OCI-LY3 (cell line): Measurements from ENCODE around the gene MIR17HG.

Experiments used
- H2AFZ ChIP-seq: fragments of 200-600, 300-600 bp; shearing (Covaris generic); 2 replicates; pipeline ENCODE4 v1.6.0; 2014; ENCODE audit warnings: antibody characterized with exemption, low read depth, low read length
- H3K27ac ChIP-seq: fragments of 200-600, 300-600 bp; sonication (generic); 2 replicates; pipeline ENCODE4 v1.5.1; 2014; ENCODE audit warnings: mild to moderate bottlenecking, low read length, moderate library complexity, mixed read lengths
- H3K27me3 ChIP-seq: fragments of 200-600, 300-600 bp; sonication (generic); 2 replicates; pipeline ENCODE4 v1.6.1; 2014; ENCODE audit warnings: low read depth, low read length, mixed read lengths
- H3K36me3 ChIP-seq: fragments of 200-600, 300-600 bp; sonication (generic); replicated peaks from 2 replicates; pipeline ENCODE3; 2014; ENCODE audit warnings: low read depth, low read length, mixed read lengths
- H3K4me1 ChIP-seq: fragments of 300-600, 200-600 bp; sonication (generic); 2 replicates; pipeline ENCODE4 v1.6.1; 2014; ENCODE audit warnings: low read length, mixed read lengths
- H3K4me2 ChIP-seq: fragments of 200-600, 300-600 bp; sonication (generic); 2 replicates; pipeline ENCODE4 v1.6.1; 2014; ENCODE audit warnings: low read length, mixed read lengths
- H3K4me3 ChIP-seq: fragments of 300-600, 200-600 bp; sonication (generic); 2 replicates; pipeline ENCODE4 v1.5.1; 2014; ENCODE audit warnings: antibody characterized with exemption, mild to moderate bottlenecking, low read length, moderate library complexity
- H3K79me2 ChIP-seq: fragments of 300-600, 200-600 bp; shearing (Covaris generic); 2 replicates; pipeline ENCODE4 v1.6.1; 2014; ENCODE audit warnings: mild to moderate bottlenecking, low read length, mixed read lengths
- H3K9ac ChIP-seq: fragments of 300-600, 200-600 bp; shearing (Covaris generic); 2 replicates; pipeline ENCODE4 v1.6.0; 2014; ENCODE audit warnings: mild to moderate bottlenecking, low read length, moderate library complexity
- H3K9me3 ChIP-seq: fragments of 200-600, 300-600 bp; shearing (Covaris generic); 2 replicates; pipeline ENCODE4 v1.6.1; 2014; ENCODE audit warnings: low read length, mixed read lengths; ENCODE audit not compliant: insufficient read depth
- H4K20me1 ChIP-seq: fragments of 200-600, 300-600 bp; sonication (generic); 2 replicates; pipeline ENCODE4 v1.6.1; 2016; ENCODE audit warnings: low read length, mixed read lengths; ENCODE audit not compliant: insufficient read depth
- EZH2phosphoT487 ChIP-seq: fragments of 200-600 bp; shearing (Covaris generic); IDR thresholded peaks from 2 replicates; pipeline ENCODE4 v1.6.1; 2018; ENCODE audit warnings: antibody characterized with exemption, mixed run types, low read depth
- TF ChIP-seq, protein P1 (sequence below): fragments of 200-600, 300-600 bp; sonication (generic); IDR thresholded peaks from 2 replicates; pipeline ENCODE4 v1.5.1; 2014; ENCODE audit warnings: antibody characterized with exemption, low read length, low read depth

MIR17HG gene

DNA sequence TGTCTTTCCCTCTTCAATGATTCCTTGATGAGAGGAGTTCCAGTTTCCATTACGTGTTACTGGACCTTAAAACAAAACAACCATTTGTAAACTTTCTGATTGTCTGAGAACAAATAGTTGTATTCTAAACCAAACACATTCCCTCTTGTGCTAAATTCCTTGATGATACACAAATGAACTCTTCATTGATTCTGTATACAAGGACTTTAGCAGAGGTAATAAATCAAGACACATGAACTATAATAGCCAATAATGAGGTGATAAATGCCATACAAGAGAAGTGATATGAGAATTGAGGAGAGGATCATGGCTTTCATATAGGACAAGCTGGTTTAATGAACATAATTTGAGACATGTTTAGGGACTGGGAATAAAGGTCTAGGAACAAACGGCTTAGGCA, 37.4 kb downstream of the MIR17HG start:
- TF ChIP-seq EZH2phosphoT487 = no peak
- TF ChIP-seq, protein P1, sequence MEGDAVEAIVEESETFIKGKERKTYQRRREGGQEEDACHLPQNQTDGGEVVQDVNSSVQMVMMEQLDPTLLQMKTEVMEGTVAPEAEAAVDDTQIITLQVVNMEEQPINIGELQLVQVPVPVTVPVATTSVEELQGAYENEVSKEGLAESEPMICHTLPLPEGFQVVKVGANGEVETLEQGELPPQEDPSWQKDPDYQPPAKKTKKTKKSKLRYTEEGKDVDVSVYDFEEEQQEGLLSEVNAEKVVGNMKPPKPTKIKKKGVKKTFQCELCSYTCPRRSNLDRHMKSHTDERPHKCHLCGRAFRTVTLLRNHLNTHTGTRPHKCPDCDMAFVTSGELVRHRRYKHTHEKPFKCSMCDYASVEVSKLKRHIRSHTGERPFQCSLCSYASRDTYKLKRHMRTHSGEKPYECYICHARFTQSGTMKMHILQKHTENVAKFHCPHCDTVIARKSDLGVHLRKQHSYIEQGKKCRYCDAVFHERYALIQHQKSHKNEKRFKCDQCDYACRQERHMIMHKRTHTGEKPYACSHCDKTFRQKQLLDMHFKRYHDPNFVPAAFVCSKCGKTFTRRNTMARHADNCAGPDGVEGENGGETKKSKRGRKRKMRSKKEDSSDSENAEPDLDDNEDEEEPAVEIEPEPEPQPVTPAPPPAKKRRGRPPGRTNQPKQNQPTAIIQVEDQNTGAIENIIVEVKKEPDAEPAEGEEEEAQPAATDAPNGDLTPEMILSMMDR = no peak
- Histone ChIP-seq H3K79me2 (no peaks in the 10 kb centered on the region), H3K4me2 (no peak overlapping the region), H2AFZ (no peak overlapping the region), H3K9ac (no peak overlapping the region), H3K27ac (no peak overlapping the region), H3K4me1 (peaks cover 18% of the 10 kb centered on the region), H3K9me3 (no peaks in the 10 kb centered on the region), H3K4me3 (no peak overlapping the region), H3K36me3 (no peaks in the 10 kb centered on the region), H4K20me1 (no peaks in the 10 kb centered on the region), H3K27me3 (no peaks in the 10 kb centered on the region)

DNA sequence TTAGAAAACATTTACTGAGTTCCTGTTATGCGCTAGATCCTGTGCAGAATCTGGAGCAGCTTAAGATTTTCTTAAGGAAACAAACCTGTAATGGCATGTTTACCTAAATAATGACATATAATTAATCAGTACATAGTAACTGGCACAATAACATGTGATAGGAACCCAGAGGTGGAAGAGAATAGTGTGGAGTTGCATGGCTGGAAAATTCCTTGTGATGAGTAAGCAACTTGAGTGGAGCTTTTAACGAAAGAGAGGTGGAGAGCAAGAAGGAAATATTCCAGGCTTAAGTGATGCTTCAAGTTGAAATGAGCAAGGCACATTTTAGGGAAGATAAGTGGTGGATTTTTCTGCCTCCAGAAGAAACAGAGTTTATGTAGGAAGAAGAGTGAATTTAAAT, 41.7 kb downstream of the MIR17HG start:
- Histone ChIP-seq H2AFZ (no peak overlapping the region), H3K9ac (no peak overlapping the region), H3K27ac (no peak overlapping the region), H3K4me2 (no peak overlapping the region), H3K36me3 (no peaks in the 10 kb centered on the region), H3K4me3 (no peak overlapping the region), H3K79me2 (no peaks in the 10 kb centered on the region), H4K20me1 (no peaks in the 10 kb centered on the region), H3K4me1 (peaks cover 18% of the 10 kb centered on the region), H3K27me3 (no peaks in the 10 kb centered on the region), H3K9me3 (no peaks in the 10 kb centered on the region)
- TF ChIP-seq, protein P1 = no peak
- TF ChIP-seq EZH2phosphoT487 = no peak

DNA sequence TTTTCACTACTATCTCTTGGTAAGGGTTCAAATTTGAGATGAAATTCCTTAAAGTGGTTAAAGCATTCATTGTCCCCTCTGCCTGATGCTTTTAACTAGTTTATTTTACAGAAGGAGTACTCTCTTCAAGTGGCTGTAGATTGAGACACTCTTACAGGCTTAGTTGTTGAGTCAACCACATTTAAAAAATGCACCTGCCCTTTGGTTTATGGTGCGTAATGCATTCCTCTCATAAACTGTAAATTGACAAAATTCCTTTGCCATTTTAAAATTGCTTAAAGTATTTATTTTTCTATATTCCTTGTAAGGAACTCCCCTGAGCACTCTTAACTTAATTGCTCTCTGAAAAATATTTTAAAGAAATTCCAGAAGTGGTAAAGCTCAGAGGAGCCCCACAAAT, 50.1 kb downstream of the MIR17HG start:
- Histone ChIP-seq H3K4me2 (peak overlapping the region; percentile 75), H3K27me3 (peaks cover 18% of the 10 kb centered on the region), H3K4me3 (peak overlapping the region; percentile 70; the same call in 1 of the 2 replicates), H4K20me1 (no peaks in the 10 kb centered on the region), H3K27ac (no peak overlapping the region), H3K4me1 (peaks cover 8% of the 10 kb centered on the region), H3K79me2 (no peaks in the 10 kb centered on the region), H3K9me3 (no peaks in the 10 kb centered on the region), H3K9ac (no peak overlapping the region), H3K36me3 (no peaks in the 10 kb centered on the region), H2AFZ (no peak overlapping the region)
- no peak for TF ChIP-seq EZH2phosphoT487
- TF ChIP-seq, protein P1 = no peak

DNA sequence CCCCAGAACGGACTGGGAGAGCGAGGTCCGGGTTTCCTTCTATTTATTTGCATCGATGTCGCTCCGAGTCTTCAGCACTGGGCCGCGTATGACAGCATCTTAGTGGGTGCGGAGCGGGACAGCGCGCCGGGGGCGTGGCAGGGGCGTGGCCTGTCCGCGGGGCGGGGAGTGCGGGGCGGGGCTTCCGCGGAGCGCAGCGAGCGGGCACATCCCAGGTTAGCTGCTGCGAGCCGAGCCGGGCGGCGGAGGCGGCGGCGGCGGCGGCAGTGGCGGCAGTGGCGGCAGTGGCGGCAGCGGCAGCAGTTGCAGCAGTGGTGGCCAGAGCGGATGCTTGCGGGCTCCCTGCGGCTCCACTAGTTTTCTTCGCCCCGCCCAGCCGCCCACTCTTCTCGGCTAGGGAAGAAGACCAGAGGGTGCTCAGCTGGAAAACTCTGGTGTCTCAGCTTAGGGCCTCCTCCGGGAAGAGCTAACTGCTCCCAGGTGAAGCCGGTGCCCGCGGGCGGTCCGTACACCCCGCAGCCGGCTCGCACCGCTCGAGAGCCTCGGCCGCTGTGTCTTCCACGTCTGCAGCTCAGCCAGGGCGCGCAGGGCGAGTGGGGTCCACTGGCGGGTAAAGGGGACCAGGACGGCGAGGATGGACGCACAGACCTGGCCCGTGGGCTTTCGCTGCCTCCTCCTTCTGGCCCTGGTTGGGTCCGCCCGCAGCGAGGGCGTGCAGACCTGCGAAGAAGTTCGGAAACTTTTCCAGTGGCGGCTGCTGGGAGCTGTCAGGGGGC, 51.1 kb downstream of the MIR17HG start, which contains the start of gene GPC5:
Gene GPC5 (plus strand): TSS at position 209 of the 776 bp plus-strand sequence.
- Histone ChIP-seq H3K36me3 (no peaks in the 10 kb centered on the region), H4K20me1 (no peaks in the 10 kb centered on the region), H3K4me3 (peak within 1 kb of the TSS; percentile 70), H3K9me3 (no peaks in the 10 kb centered on the region), H3K4me2 (peak within 1 kb of the TSS; percentile 75), H3K9ac (peak within 1 kb of the TSS; percentile 28; the same call in 1 of the 2 replicates), H3K4me1 (peaks cover 8% of the 10 kb centered on the region), H3K27ac (no peak within 1 kb of the TSS), H2AFZ (peak within 1 kb of the TSS; percentile 40; the same call in 1 of the 2 replicates), H3K27me3 (peaks cover 18% of the 10 kb centered on the region), H3K79me2 (no peaks in the 10 kb centered on the region)
- no peak for TF ChIP-seq EZH2phosphoT487
- TF ChIP-seq, protein P1 = no peak
